Testis (tissue), 2 donors: ENCODE results near the gene SDF2L1.

Source experiments
- CTCF ChIP-seq, 3 experiments: fragments of 450-650 bp in 2 of 3; fragments of 200-600 bp in 1 of 3; sonication (generic) in 1 of 3; IDR thresholded peaks; one replicate each; pipeline ENCODE4 v1.5.1; 2016 to 2019; ENCODE audit warnings: antibody characterized with exemption in 3 of 3, mild to moderate bottlenecking in 2 of 3, moderate library complexity in 1 of 3
- POLR2A ChIP-seq: fragments of 450-650 bp; IDR thresholded peaks from one replicate; pipeline ENCODE4 v1.6.1; 2017; ENCODE audit warnings: antibody characterized with exemption, mild to moderate bottlenecking, moderate library complexity

DNA sequence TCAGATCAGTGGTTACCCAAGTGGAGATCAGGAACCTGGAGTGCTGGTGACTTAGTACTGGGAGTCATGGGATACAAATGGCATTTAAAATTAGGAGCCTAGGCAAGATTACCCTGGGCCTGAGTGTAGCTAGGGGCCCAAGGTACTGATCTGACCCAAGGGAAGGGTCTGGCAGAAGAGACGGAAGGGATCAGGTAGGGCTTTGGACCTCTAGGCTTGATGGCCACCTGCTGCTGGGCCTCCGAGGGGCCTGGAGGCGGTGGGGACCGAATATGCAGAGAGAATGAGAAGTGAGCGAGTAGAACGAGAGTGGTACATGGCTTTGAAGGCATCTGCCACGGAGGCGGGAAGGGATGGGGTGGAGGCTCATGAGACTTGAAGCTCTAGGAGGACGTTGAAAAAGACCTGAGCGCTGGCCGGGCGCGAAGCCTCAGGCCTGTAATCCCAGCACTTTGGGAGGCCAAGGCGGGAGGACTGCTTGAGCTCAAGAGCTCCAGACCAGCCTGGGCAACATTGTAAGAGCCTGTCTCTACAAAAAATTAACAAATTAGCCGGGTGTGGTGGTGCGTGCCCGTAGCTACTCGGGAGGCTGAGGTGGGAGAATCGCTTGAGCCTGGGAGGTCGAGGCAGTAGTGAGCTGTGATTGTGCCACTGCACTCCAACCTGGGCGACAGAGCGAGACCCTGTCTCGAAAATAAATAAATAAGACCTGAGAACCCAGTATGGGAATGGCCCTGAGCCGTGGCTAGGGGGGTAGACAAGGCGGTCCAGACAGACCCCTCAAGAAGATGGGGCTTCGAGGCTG, 23.1 kb downstream of the SDF2L1 start:
- no peak for TF ChIP-seq POLR2A
- no peak for TF ChIP-seq CTCF (IDR thresholded peaks at IDR 0.05)
